22Rv1 (cell line): ENCODE data around the gene CDT1.

ENCODE experiments used
- CTCF ChIP-seq: fragments of 450-650 bp; IDR thresholded peaks from 2 replicates; pipeline ENCODE4 v1.5.1; 2017; ENCODE audit warnings: mild to moderate bottlenecking
- ZFX ChIP-seq: fragments of 450-650 bp; IDR thresholded peaks from 2 replicates; pipeline ENCODE4 v1.6.1; 2017; ENCODE audit warnings: antibody characterized with exemption, borderline replicate concordance

- TF ChIP-seq CTCF, result no peak
- TF ChIP-seq ZFX, result no peak
These were observed 33.2 kb downstream of the CDT1 start for GRCh38 chr16:88836791-88837190.
